IPS-NIHi11 (cell line): Measurements from ENCODE around the gene H6PD.
"Not testable (repeated sequence)": the region's sequence is repeated elsewhere in the genome, so short reads cannot be mapped to it uniquely, and the experiment has no call there.

Experiments
- DNase-seq: peaks from one replicate; pipeline ENCODE4 v3.0.0; 2012; ENCODE audit warnings: mixed read lengths, low spot score

H6PD gene

DNA sequence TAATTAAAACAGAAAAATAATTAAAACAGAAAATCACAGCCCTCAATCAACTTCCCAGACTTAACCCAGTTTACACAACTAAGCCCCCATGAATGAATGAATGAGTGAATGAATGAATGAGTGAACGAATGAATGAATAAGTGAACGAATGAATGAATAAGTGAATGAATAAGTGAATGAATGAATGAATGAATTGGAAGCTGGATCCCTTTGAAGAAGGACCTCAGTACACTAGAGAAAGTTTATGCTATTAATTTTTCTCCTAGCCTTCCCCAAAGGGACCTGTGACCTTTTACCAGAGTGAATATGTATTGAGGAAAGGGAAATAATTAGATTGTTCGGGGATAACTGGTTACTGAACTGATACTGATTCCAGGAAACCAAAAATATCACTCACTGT, 63.7 kb downstream of the H6PD start:
- no peak for DNase-seq

DNA sequence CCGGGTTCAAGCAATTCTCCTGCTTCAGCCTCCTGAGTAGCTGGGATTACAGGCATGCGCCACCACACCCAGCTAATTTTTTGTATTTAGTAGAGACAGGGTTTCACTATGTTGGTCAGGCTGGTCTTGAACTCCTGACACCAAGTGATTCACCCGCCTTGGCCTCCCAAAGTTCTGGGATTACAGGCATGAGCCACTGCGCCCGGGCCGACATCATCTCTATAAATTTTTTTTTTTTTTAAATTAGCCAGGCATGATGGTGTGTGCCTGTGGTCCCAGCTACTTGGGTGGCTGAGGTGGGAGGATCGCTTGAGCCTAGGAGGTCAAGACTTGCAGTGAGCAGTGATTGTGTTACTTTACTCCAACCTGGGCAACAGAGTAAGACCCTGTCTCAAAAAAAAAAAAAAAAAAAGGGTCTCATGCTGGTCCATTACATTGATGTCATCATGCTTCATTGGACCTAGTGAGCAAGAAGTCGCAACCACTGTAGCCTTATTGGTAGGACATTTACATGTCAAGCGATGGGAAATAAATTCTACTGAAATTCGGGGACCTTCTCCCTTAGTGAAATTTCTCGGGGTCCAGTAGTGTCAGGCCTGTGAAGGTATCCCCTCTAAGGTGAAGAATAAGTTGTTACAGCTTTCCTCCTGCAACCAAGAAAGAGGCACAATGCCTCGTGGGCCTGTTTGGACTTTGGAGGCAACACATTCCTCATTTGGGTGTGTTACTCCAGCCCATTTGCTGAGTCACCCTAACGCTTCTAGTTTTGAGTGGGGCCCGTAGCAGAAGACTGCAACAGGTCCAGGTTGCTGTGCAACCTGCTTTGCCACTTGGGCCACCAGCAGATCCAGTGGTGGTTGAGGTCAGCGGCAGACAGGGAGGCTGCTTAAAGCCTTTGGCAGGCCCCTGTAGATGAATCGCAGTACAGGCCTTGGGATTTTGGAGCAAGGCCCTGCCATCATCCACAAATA, 65.3 kb downstream of the H6PD start:
- not testable (repeated sequence) for DNase-seq

DNA sequence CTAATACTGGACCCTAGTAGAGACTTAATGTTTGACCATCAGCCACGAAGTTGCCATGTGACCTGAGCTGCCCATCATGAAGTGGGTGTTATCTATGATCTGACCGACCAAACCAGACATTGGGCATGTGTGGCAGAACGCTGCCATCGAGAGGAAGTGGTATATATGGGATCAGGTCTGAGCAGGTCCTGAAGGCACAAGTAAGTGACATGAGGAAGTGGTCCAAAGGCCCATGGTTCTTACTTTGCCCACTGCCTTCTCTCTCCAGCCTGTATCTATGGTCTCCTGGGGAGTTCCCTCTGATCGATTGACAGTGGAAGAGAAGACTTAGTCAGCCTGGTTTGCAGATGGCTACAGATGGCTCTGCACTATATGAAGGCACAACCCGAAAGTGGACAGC, 66.0 kb downstream of the H6PD start:
- DNase-seq, result no peak

DNA sequence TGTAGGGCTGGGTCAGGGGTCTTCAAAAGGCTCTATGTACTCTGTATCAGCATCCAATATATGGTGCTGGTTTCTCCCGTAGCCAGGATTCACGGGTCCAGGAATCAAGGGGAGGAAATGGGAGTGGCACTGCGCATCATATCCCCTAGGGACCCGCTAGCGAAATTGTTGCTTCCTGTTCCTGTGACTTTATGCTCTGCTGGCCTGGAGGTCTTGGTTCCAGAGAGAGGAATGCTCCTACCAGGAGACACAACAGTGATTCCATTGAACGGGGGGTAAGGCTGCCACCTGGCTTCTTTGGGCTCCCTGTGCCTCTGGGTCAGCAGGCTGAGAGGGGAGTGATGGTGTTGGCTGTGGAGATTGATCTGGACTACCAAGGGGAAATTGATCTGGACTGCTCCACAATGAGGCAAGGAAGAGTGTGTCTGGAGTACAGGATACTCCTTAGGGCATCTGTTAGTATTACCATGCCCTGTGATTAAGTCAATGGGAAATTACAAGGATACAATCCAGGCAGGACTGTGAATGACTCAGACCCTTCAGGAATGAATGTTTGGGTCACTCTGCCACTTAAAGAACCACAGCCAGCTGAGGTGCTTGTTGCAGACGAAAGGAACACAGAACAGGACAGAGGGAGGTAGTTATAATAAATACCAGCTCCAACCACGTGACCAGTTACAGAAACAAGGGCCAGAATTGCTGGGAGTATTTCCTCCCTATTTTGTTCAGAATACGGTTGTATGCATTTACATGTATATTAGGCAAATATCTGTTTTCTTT, 68.4 kb downstream of the H6PD start:
- no peak for DNase-seq

DNA sequence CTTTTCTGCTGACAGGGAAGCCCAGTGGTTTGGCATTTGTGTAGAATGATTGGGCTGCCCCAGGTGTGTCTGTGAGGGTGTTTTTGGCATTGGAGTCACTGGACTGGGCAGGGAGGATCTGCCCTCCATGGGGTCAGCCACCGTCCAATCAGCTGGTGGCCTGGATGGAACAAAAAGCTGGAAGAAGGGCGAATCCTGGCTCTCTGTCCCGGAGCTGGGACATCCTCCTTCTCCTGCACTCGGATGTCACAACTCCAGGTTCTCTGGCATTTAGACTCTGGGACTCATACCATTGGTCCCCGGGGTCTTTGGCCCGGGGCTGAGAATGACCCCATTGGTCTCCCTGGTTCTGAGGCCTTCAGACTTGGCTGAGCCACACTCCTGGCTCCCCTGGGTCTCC, 69.3 kb downstream of the H6PD start:
- DNase-seq, result no peak

DNA sequence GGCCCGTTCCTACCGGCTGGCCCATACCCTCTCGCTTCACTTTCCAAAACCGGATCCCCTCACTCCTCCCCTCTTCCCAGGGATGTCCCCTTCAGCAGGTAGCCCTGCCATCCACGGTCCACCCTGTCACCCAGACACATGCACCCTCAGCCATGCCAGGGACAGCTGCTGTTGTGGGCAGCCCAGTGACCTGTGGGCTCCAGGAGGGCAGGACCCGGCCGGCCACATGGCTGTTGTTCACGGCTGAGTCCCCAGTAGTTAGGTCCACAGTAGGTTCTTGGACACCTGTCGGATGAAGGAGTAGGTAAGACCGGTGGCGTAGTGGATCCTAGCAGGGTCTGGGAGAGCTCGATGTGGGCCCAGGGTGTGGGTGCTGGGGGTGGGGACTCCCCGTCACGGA, 70.6 kb downstream of the H6PD start:
- DNase-seq, result no peak

DNA sequence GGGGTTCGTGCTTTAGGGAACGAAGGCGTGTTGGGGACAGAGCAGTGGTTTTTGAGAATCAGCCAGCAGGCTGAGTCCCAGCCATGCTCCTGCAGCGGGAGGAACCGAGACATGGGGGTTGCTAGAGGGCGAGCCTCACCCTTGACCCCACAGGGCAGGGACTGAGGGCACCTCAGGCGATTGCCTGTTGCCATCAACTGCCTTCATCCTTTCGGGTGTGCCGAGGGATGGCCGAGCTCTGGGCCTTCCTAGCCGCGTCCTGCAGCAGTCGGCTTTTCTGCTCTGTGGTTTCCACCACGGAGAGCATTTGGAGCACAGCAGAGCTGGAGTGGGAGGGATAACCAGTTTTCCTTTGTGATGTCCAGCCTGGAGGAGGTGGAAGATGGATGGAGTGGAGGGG, 71.4 kb downstream of the H6PD start:
- no peak for DNase-seq

DNA sequence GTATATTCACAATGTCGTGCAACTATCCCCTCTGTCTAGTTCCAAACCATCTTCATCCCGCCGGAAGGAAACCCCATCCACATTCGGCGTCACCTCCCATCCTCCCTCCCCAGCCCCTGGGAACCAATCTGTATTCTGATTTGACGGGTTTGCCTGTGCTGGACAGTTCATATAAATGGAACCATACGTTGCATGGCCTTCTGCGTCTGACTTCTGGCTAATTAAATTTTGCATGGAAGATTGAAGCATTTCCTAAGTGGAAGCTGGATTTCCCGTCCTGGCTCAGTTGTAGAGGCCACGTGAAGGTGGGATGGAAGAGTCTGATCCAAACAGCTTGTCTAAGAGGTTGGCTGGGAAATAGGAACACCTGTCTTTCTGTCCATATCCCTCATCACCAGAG, 72.7 kb downstream of the H6PD start:
- DNase-seq, result no peak

DNA sequence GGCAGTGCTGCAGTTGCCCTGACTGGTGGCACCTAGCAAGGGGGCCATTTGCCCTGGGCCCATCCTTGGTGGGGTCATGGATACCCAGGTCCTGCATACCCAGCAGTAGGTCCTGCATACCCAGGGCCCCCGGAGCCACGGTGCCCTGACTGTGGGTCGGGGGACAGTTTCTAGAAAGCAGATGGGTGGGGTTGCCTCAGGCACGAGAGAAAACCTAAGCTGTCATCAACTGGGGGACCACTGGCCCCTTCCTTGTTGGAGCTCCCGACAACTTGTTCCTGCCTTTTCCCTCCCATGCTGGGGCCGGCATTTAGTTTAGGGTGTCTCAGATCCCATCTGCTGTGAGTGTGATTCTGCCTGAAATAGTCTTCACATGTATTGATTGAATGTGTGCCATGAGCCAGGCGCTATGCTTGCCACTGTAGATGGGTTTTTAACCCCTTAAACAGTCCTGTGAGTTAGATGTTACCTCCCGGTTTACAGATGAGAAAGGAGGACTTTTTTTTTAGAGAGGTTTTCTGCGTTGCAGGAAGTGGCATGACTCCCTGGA, 73.7 kb downstream of the H6PD start:
- no peak for DNase-seq

DNA sequence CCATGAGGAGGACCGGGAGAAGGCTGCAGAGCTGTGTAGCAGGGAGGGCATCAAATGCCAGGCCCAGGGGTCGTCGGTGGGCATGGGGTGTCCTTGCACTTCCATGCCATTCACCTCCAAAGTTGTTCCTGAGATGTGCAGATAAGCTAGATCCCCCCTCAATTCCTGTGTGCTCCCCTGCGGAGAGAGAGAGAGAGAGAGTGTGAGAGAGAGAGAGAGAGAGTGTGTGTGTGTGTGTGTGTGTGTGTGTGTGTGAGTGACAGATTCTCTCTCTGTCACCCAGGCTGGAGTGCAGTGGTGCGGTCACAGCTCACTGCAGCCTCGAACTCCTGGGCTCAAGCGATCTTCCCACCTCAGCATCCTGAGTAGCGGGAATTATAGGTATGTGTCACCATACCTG, 74.5 kb downstream of the H6PD start:
- no peak for DNase-seq

DNA sequence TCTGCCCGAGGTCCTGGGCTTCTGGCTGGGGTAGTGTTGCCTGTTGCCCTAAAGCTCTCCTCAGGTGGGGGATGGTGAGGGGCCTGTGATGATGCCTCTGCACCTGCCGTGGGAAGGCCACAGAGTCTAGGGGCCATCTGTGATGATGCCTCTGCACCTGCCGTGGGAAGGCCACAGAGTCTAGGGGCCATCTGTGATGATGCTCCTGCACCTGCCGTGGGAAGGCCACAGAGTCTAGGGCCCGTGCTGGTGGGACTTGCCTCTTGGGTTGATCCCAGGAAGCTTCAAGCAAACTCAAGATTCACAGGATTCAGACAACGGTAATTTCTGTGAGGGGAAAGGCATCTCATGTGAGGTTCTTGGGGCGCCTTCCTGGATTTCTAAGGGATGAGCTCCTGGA, 75.4 kb downstream of the H6PD start:
- no peak for DNase-seq

DNA sequence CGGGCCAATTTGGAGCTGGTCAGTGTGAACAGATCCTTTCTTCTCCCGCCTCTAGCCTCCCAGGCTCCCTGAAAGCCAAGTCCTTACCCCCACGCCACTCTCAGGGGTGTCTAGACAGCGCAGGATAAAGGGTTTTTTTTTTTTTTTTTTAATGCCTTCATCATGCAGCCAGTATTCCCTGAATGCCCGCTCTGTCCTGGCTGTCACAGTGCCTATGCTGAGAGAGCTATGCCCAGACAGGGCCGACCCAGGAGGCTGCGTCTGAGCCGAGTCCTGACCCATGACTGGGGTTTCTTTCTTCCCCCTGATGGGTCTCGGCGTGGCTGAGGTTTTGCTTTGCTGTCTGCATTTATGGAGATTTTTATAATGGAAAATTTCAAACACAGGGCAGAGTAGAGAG, 76.5 kb downstream of the H6PD start:
- no peak for DNase-seq

DNA sequence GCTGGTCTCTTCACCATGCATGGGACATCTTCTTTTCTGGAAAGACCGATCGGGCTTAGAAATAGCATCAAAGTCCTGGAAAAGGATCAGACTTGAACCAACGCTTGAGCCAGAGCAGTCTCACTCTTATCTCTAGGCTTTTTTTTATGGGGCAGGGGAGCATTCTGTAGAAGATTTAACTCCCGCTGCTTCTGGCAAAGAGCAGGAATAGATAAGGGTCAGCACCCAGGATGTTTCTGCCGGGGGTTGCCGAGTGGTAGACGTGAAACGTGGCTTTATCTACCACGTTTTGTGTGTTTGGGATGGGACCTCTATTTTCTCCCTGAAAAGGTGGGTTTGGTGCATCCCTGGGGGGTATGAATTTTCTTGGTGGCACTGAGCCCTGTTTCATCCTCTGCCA, 76.9 kb downstream of the H6PD start:
- DNase-seq, result no peak

DNA sequence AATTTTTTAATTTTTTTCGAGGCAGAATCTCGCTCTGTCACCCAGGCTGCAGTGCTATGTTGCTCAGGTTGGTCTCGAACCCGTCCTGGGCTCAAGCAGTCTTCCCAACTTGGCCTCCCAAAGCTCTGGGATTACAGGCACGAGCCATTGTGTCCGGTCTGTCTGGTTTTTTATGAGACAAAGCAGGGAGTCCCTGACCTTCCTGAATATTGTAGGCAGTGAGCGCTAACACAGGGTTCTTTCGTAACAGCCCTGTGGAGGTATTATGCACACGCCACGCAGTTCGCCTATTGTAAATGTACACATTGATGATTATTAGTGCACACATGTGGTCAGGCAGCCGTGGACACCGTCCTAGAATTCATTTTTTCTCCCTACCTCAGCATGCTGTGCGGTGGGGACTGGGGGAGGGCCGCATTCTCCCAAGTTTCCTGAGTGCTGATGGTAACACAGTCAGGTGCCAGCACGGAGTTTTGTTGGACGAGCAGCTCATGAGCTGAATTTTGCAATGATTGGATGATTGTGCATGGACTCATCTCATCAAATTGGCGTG, 77.7 kb downstream of the H6PD start:
- no peak for DNase-seq

DNA sequence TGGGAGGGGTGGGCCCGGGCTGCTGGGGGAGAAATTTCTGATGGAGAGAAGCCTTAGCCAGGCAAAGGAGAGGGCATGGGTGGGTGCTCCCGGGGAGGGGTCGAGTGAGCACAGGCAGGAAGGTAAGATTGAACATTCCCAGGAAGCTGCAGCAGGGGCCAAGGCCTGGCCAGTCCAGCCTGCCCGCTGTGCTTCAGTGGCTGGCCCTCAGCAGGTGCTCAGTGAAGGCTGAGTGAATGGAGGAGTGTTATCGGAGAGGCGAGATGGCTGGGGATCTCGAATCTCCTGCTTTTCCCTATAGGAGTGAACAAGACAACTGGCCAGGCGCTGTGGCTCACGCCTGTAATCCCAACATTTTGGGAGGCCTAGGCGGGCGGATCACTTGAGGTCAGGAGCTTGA, 79.0 kb downstream of the H6PD start:
- DNase-seq, result no peak

DNA sequence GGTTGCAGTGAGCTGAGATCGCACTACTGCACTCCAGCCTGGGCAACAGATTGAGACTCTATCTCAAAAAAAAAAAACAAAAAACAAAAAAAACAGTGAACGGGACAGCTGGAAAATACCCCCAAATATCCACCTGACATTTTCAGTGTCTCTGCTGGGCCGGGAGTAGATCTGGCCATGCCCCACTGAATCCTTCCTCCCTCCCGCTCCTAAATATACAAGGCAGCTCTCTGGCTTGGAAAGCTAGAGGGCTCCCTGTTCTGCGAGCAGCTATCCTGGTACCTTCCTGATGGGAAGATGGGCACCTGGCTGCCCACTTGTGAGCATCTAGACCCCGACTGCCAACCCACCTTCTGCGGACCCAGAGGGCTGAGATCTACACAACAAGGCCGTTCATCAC, 79.5 kb downstream of the H6PD start:
- DNase-seq, result no peak

DNA sequence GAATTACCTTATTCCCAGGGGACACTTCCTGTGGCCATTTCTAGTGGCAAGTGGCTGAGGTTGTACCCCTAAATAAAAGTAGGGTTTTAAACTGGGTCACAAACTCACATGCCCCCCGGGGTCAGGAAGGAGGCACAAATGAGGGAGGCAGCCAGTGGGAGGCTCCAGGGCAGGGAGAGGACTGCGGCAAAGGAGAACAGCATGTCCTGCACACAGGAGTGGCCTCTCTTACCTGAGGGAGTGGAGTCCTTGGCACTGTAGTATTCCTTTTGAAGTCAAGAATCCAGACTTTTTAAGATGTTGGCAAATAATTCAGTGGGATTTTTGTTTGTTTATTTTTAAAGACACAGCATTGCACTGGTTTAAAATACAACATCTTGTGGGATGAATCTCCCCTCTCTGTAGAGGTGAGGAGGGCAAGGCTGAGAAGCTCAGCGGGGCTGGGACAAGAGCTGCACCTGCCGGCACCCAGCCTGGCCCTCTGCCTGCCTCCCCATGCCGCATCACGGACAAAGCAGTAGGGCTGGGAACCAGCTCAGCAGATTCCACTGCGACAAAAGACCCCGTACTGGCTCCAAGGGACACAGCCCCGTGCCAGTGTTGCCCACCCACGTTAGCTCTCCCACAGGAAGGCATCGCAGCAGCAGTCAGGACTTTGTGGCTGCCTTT, 80.3 kb downstream of the H6PD start:
- no peak for DNase-seq

DNA sequence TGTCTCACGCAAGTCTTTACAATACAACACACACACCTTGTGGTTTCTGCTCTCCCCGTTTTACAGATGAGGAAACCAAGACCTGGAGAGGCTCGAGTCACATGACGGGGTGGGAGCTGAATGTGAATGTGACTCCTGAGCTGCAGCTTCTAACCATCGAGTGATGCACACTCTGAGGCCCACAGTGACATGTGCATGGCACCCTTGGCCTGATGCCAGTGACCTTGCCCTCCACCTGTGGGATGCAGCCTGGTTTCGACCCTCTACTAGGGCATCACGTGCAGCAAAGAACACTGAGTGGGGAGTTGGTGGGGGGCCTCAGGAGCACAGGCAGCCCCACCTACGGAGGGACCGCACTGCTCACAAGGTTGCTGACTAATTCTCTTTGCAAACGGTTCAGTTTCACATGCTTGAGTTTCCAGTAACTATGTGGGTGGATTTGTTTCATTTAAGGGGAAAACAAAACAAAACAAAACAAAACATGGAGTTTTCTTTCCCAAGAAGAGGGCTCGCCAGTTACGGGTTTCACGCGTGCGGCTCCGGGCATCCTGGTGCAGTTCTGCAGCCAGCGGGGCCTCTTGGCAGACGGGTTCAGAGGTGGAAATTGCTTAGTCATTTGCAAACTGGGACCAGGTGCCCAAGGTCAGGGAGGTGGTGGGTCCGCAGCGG, 81.0 kb downstream of the H6PD start:
- DNase-seq, result no peak

DNA sequence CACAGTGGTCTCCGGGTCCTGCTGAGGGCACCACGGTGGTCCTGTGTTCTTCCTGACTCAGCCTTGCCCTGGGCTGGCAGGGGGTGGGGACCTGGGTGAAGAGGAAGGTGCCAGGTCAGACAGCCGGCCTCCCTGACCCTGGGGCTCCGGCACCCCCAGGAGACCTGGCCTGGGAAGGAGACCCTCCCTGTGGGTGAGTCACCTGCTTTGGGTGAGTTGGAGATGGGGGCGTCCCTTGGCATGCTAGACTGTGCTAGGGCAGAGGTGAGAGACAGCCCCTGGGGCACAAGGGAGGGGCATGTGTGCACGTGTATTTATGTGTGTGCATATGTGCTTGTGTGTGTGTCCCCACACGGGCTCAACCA, 81.5 kb downstream of the H6PD start:
- no peak for DNase-seq

DNA sequence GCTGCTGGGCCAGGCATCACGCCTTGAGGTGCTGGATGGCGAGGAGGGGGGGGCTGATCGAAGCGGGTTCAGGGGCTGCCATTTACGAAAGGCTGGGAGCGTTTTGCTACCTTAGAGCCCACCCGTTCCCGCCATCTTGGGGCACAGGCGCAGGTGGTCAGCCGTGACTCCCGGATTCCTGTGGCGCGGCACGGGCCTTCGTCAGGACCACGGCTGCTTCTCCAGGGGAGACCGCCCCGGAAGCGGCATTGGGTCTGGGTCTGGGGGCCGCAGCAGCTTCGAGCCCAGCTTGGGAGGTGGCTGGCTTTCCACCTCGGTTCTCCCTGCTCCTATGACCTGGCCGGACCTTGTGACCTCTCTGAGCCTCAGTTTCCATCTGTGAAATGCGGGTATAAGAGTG, 81.9 kb downstream of the H6PD start:
- no peak for DNase-seq

DNA sequence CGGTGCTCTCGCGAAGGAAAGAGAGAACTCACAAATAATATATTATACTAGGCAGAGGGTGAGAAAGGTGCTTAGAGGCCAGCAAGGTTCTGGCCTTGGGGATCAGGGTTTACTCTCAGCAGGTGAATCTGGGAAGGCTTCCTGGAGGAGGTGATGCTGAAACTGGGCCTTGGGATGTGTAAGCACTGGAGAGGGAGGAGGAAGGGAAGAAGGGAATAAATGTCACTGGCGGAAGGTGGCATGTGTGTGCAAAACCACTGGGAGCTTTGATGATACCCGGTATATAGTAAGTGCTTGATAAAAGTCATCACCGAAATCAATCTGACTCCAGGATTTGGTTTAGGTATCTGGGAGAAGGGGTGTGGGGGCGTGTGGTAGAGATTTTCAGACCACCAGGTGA, 82.5 kb downstream of the H6PD start:
- DNase-seq, result no peak
